Kidney epithelial cell (primary cell): ENCODE measurements around the gene TTLL5. TPM values are rescaled to one million over a fixed set of nuclear protein-coding genes. Genes with fewer than 3 reads are reported as not detected.

Experiments used
- DNase-seq: peaks from one replicate; pipeline ENCODE4 v3.0.0-alpha.2; 2010; ENCODE audit warnings: low read depth
- H3K27me3 ChIP-seq: 2 replicates; pipeline ENCODE4 v1.6.0; 2011; ENCODE audit warnings: low read length; ENCODE audit not compliant: control insufficient read depth, insufficient read depth
- H3K36me3 ChIP-seq: 2 replicates; pipeline ENCODE4 v1.5.1; 2011; ENCODE audit warnings: low read length; ENCODE audit not compliant: control insufficient read depth, insufficient read depth
- H3K4me3 ChIP-seq: 2 replicates; pipeline ENCODE4 v1.5.1; 2011; ENCODE audit warnings: low read depth, mild to moderate bottlenecking, control low read depth, low read length
- total RNA-seq: library from RNA; depleted of rRNA; stranded (reverse); fragments of >200 nt; gene quantifications from 2 replicates; pipeline ENCODE4 v1.2.3, GENCODE V29; 2015
- TF ChIP-seq, protein P1 (sequence below): IDR thresholded peaks from 2 replicates; pipeline ENCODE4 v1.5.1; 2011; ENCODE audit warnings: mild to moderate bottlenecking, moderate library complexity, low read length, control low read depth, inconsistent platforms; ENCODE audit not compliant: insufficient read depth, poor library complexity, severe bottlenecking

TTLL5 gene
- total RNA-seq, 1 donor from 2014 or later = 24.7 TPM

GRCh38 chr14:75860561-75861160 is 199.6 kb downstream of the TTLL5 start:
- TF ChIP-seq, protein P1, sequence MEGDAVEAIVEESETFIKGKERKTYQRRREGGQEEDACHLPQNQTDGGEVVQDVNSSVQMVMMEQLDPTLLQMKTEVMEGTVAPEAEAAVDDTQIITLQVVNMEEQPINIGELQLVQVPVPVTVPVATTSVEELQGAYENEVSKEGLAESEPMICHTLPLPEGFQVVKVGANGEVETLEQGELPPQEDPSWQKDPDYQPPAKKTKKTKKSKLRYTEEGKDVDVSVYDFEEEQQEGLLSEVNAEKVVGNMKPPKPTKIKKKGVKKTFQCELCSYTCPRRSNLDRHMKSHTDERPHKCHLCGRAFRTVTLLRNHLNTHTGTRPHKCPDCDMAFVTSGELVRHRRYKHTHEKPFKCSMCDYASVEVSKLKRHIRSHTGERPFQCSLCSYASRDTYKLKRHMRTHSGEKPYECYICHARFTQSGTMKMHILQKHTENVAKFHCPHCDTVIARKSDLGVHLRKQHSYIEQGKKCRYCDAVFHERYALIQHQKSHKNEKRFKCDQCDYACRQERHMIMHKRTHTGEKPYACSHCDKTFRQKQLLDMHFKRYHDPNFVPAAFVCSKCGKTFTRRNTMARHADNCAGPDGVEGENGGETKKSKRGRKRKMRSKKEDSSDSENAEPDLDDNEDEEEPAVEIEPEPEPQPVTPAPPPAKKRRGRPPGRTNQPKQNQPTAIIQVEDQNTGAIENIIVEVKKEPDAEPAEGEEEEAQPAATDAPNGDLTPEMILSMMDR = no peak
- Histone ChIP-seq H3K36me3 (no peaks in the 10 kb centered on the region), H3K27me3 (no peaks in the 10 kb centered on the region), H3K4me3 (no peak overlapping the region)
- DNase-seq = no peak

GRCh38 chr14:75861161-75861621 is 200.1 kb downstream of the TTLL5 start:
- no peak for DNase-seq
- no peaks in the 10 kb centered on the region for H3K36me3 ChIP-seq
- TF ChIP-seq, protein P1 = no peak
- no peak overlapping the region for H3K4me3 ChIP-seq
- H3K27me3 ChIP-seq = no peaks in the 10 kb centered on the region

GRCh38 chr14:75863221-75863620 is 202.2 kb downstream of the TTLL5 start:
- TF ChIP-seq, protein P1 = no peak
- H3K36me3 ChIP-seq = no peaks in the 10 kb centered on the region
- no peaks in the 10 kb centered on the region for H3K27me3 ChIP-seq
- DNase-seq = no peak
- H3K4me3 ChIP-seq = no peak overlapping the region

DNA sequence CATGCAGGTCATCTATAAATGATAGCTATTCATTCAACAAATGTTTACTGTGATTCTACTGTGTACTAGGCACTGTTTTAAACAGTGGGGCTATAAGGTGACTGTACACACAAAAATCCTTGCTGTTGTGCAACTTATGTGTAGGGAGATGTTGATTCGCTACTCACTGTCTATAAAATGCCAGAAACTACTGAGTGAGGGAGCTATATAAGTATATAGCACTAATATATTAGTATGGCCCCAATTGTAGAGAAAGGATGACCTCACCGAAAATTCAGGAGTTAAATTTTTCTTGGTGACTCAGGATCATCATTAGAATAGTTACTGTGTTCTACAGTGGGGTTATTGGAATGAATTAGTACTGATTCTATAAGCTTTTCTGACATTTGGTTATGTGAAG is 203.3 kb downstream of the TTLL5 start:
- no peaks in the 10 kb centered on the region for H3K27me3 ChIP-seq
- no peak overlapping the region for H3K4me3 ChIP-seq
- no peak for DNase-seq
- TF ChIP-seq, protein P1 = no peak
- H3K36me3 ChIP-seq = no peaks in the 10 kb centered on the region

- no peaks in the 10 kb centered on the region for H3K36me3 ChIP-seq
- H3K27me3 ChIP-seq = no peaks in the 10 kb centered on the region
- TF ChIP-seq, protein P1 = no peak
- no peak overlapping the region for H3K4me3 ChIP-seq
- no peak for DNase-seq
These were observed 204.5 kb downstream of the TTLL5 start for GRCh38 chr14:75865531-75865930.

GRCh38 chr14:75866970-75867369 is 205.9 kb downstream of the TTLL5 start:
- Histone ChIP-seq H3K36me3 (no peaks in the 10 kb centered on the region), H3K4me3 (no peak overlapping the region), H3K27me3 (no peaks in the 10 kb centered on the region)
- no peak for DNase-seq
- TF ChIP-seq, protein P1 = no peak
